ENCODE measurements around the gene IGFBP3. TPM values are rescaled to one million over a fixed set of nuclear protein-coding genes. Genes with fewer than 3 reads are reported as not detected.

IGFBP3 gene
- total and polyA plus RNA-seq, 2 experiments from 2014 or later: 268 to 632 TPM

DNA sequence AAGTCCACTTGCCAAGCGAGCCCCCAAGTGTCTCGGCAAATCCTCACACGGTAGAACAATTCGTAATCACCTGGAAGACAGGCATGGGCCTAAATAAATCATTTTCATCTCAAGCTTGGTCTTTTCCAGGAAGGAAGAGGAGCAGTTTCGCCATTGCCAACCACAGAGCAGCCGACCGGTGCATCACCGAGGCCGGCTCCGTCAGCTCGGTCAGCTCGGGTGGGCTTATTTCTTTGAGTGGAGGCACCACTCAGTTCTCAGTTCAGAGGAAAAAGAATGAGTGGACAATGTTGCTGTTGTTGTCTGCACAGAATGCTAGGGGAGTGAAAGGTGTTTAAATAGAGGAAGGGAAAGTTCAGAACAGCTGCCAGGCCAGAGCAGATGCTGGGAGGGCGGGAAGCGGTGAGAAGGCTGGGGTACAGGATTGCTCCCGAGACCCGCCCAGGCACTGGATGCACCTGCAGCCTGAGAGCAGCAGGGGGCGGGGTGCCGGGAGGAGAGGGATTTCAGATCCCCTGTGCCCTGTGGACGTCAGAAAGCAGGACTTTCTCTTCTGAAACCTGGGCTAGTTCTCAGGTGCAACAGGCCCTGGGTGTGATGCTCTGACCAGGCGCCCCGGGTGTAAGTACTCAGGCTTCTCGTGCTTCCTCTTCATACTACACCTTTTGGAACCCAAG is 17.7 kb upstream of the IGFBP3 start:
- Histone ChIP-seq H3K36me3 (replicated peaks; ENCODE audit: insufficient read depth, low read depth) (no peaks in the 10 kb centered on the region), H3K4me3 (no peak overlapping the region), H4K20me1 (ENCODE audit: insufficient read depth, poor library complexity, severe bottlenecking) (no peaks in the 10 kb centered on the region), H2AFZ (no peak overlapping the region), H3K9me2 (replicated peaks; ENCODE audit: insufficient read depth) (no peaks in the 10 kb centered on the region), H3K27me3 (no peaks in the 10 kb centered on the region), H3K9me3 (ENCODE audit: low read depth) (no peaks in the 10 kb centered on the region), H3K79me2 (no peaks in the 10 kb centered on the region), H3K27ac (no peak overlapping the region), H3K4me2 (no peak overlapping the region), H3K4me1 (ENCODE audit: insufficient read depth) (no peaks in the 10 kb centered on the region)
- TF ChIP-seq EZH2phosphoT487 (IDR thresholded peaks at IDR 0.05; ENCODE audit: low read depth, severe bottlenecking, unreplicated experiment): no peak
- TF ChIP-seq, protein P1, sequence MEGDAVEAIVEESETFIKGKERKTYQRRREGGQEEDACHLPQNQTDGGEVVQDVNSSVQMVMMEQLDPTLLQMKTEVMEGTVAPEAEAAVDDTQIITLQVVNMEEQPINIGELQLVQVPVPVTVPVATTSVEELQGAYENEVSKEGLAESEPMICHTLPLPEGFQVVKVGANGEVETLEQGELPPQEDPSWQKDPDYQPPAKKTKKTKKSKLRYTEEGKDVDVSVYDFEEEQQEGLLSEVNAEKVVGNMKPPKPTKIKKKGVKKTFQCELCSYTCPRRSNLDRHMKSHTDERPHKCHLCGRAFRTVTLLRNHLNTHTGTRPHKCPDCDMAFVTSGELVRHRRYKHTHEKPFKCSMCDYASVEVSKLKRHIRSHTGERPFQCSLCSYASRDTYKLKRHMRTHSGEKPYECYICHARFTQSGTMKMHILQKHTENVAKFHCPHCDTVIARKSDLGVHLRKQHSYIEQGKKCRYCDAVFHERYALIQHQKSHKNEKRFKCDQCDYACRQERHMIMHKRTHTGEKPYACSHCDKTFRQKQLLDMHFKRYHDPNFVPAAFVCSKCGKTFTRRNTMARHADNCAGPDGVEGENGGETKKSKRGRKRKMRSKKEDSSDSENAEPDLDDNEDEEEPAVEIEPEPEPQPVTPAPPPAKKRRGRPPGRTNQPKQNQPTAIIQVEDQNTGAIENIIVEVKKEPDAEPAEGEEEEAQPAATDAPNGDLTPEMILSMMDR (IDR thresholded peaks at IDR 0.05; ENCODE audit: poor library complexity): no peak
- no peak for TF ChIP-seq EZH2 (IDR thresholded peaks at IDR 0.05; ENCODE audit: borderline replicate concordance)
- 90% methylated on average over 22 of the region's 22 CpGs for WGBS (ENCODE audit: low lambda C conversion rate, missing lambda C conversion rate)
- DNase-seq (ENCODE audit: low spot score): no peak

DNA sequence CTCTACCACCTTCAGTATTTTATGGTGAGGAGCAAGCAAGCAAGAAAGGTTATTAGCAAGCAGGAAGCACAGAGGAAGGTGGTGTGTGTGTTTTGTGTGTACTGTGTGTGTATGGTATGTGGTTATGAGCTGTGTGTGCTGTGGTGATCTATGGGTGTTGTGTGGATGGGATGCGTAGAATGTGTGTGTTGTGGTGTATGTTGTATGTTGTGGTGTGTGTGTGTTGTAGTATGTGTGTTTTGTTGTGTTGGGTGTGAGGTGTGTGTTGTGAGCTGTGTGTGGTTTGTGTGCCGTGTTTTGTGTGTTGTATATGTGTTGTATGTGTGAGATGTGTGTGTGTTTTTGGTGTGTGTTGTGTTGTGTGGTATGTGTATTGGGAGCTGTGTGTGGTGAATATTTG is 16.8 kb upstream of the IGFBP3 start:
- Histone ChIP-seq H2AFZ (no peak overlapping the region), H3K36me3 (replicated peaks; ENCODE audit: insufficient read depth, low read depth) (no peaks in the 10 kb centered on the region), H3K27me3 (no peaks in the 10 kb centered on the region), H3K4me3 (no peak overlapping the region), H3K4me2 (no peak overlapping the region), H3K4me1 (ENCODE audit: insufficient read depth) (no peaks in the 10 kb centered on the region), H3K9me2 (replicated peaks; ENCODE audit: insufficient read depth) (no peaks in the 10 kb centered on the region), H3K79me2 (no peaks in the 10 kb centered on the region), H3K27ac (no peak overlapping the region), H4K20me1 (ENCODE audit: insufficient read depth, poor library complexity, severe bottlenecking) (no peaks in the 10 kb centered on the region), H3K9me3 (ENCODE audit: low read depth) (no peaks in the 10 kb centered on the region)
- TF ChIP-seq EZH2phosphoT487 (IDR thresholded peaks at IDR 0.05; ENCODE audit: low read depth, severe bottlenecking, unreplicated experiment): no peak
- TF ChIP-seq EZH2 (IDR thresholded peaks at IDR 0.05; ENCODE audit: borderline replicate concordance): no peak
- TF ChIP-seq, protein P1 (IDR thresholded peaks at IDR 0.05; ENCODE audit: poor library complexity): no peak
- no peak for DNase-seq (ENCODE audit: low spot score)
- WGBS (ENCODE audit: low lambda C conversion rate, missing lambda C conversion rate): 91% methylated on average over 2 of the region's 2 CpGs

DNA sequence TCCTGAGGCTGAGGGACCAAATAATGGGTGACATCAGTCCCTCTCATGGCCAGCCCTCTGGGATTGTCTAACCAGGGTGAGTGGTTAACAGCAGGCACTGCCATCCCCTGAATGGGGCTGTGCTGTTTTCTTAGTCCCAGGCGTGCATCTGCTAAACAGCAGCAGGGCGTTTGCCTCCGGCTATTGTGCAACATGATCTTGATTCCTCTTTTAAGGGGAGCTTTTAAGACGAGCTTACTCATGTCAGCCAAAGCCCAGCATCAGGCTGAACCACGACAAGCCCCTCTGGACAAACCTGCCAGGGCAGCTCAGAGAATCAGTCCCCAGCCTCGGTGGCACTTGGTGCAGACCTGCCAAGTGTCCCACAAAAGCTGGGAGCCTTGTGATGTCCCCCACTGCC is 16.2 kb upstream of the IGFBP3 start:
- no peaks in the 10 kb centered on the region for H3K27me3 ChIP-seq
- TF ChIP-seq EZH2phosphoT487 (IDR thresholded peaks at IDR 0.05; ENCODE audit: low read depth, severe bottlenecking, unreplicated experiment): no peak
- TF ChIP-seq EZH2 (IDR thresholded peaks at IDR 0.05; ENCODE audit: borderline replicate concordance): no peak
- TF ChIP-seq, protein P1 (IDR thresholded peaks at IDR 0.05; ENCODE audit: poor library complexity): no peak
- H3K4me3 ChIP-seq: no peak overlapping the region
- WGBS (ENCODE audit: low lambda C conversion rate, missing lambda C conversion rate): 51% methylated on average over 6 of the region's 6 CpGs
- no peaks in the 10 kb centered on the region for H3K9me3 ChIP-seq (ENCODE audit: low read depth)
- H3K27ac ChIP-seq: no peak overlapping the region
- no peaks in the 10 kb centered on the region for H3K36me3 ChIP-seq (replicated peaks; ENCODE audit: insufficient read depth, low read depth)
- no peak overlapping the region for H2AFZ ChIP-seq
- H3K4me2 ChIP-seq: no peak overlapping the region
- no peaks in the 10 kb centered on the region for H4K20me1 ChIP-seq (ENCODE audit: insufficient read depth, poor library complexity, severe bottlenecking)
- no peaks in the 10 kb centered on the region for H3K79me2 ChIP-seq
- no peaks in the 10 kb centered on the region for H3K9me2 ChIP-seq (replicated peaks; ENCODE audit: insufficient read depth)
- no peak for DNase-seq (ENCODE audit: low spot score)
- no peaks in the 10 kb centered on the region for H3K4me1 ChIP-seq (ENCODE audit: insufficient read depth)
